ENCODE data around the gene BORA.
A peak's percentile ranks its signal among the peaks of the same experiment; 100 is the strongest.
"Not testable (repeated sequence)": the region's sequence is repeated elsewhere in the genome, so short reads cannot be mapped to it uniquely, and the experiment has no call there.

Gene BORA

GRCh38 chr13:72774019-72774418 is 46.3 kb downstream of the BORA start:
- DNase-seq: no peak

- DNase-seq: peak; percentile 100
These were observed 54.0 kb downstream of the BORA start, which contains the start of the genes DIS3 and PIBF1 for GRCh38 chr13:72781451-72782439. DIS3 (minus strand) TSS chr13:72781900; CDS start chr13:72781832, 68 bp downstream. PIBF1 (plus strand) TSS chr13:72782133; CDS start chr13:72783470, 1,337 bp downstream.

DNA sequence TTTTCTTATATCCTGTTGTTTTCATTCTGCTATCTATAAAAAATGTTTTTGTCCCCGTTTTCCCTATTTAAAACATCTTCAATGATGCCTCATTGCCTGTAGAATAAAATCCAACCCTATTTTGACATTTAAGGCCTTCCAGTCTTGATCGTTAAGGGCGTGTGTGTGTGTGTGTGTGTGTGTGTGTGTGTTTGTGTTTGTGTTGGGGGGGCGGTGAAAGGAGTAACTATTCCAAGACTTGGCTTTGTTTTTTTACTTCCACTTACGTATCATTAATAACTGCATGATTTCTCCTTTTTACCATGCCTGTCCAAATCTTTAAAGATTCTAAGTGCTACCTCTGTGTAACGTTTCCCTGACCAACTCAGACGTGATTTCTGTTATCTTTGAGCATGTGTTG is 55.0 kb downstream of the BORA start:
- DNase-seq: no peak

GRCh38 chr13:72784679-72785078 is 57.0 kb downstream of the BORA start:
- not testable (repeated sequence) for DNase-seq

GRCh38 chr13:72788831-72789230 is 61.1 kb downstream of the BORA start:
- no peak for DNase-seq

DNA sequence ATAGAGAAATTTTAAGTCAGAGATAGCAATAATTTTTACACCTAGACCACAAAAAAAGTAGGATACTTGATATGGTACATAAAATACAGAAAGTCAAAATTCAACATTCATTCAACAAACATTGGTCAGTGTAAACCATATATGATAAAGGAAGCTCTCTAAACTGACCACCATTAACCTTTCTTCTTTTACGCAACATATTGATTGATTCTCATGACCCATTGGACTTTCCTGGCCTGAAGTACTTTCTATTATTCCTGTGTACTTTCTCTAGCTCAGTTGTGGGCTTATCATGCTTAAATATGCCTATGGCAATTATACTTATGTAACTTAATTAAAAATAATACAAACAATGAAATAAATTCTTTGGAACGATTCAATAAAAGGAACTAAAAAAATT is 64.9 kb downstream of the BORA start:
- DNase-seq: no peak

DNA sequence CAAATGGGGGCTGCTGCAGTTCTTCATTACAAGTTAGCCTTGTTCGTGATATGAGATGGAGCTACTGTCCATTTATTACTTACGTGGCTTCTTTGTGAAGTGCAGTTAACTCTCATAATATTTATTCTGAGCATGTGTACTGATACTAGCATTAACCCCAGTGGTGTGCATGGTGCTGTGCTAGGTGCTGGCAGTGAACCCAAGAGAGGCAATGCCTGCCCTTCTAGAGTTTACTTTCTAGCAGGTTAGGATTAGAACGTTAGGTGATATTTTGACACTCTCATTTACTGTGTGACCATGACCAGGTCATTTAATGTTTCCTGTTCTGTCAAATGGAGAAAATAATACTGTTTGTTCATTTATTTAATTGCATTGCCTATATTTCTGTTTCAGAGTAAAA is 71.1 kb downstream of the BORA start:
- DNase-seq: no peak

DNA sequence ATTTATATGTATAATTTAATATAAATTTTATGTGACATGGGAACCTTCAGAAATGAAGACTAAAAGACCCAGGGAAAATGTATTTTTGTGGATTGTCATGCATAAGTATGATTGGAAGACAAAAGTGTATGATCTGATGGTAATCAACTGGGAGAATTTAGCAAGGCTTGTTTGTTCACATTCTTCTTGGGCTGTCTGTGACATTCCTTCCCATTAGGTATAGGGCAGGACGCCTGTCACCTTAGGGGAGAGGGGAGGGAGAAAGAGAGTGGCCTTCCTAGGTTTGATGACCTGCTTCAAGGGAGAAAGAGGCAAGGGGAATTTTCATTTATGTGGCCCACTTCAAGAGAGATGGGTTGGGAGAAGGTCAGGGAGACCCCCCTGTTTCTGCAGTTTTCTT is 76.6 kb downstream of the BORA start:
- DNase-seq: no peak

Measured in NCI-H1092 (cell line).